ENCODE results near the gene NOS1. TPM values are rescaled to one million over a fixed set of nuclear protein-coding genes. Genes with fewer than 3 reads are reported as not detected.

The NOS1 gene
- total and polyA plus RNA-seq, 2 donors (not counting 3 experiments of a cell fraction or from before 2014, with no cell fraction given): not detected

GRCh38 chr12:117343296-117343695 is 18.1 kb downstream of the NOS1 start:
- no peak overlapping the region for H3K9ac ChIP-seq (replicated peaks; ENCODE audit: extremely low read depth, insufficient read depth, low read length)
- no peaks in the 10 kb centered on the region for H3K4me1 ChIP-seq (ENCODE audit: control insufficient read depth, extremely low read depth, insufficient read depth, low read length)
- no peaks in the 10 kb centered on the region for H3K79me2 ChIP-seq (ENCODE audit: control insufficient read depth, insufficient read depth, low read length)
- intact Hi-C loops (cut with micrococcal nuclease): no loop called here
- H3K4me2 ChIP-seq (ENCODE audit: insufficient read depth, low read length): no peak overlapping the region
- no peaks in the 10 kb centered on the region for H3K36me3 ChIP-seq (ENCODE audit: control insufficient read depth in 2 of 2, extremely low read depth in 1 of 2, insufficient read depth in 2 of 2, low read length in 2 of 2)
- ChIA-PET POLR2A (no interaction called here), CTCF (interaction anchor here (0.7 to 2.8 kb wide), 2 partner anchors 24 to 514 kb away, joined by 3 to 11 read pairs; no protein-coding TSS in a partner anchor)
- BruUV-seq (replicated peaks): no TSS peak
- no peaks in the 10 kb centered on the region for H4K20me1 ChIP-seq (replicated peaks; ENCODE audit: control insufficient read depth, extremely low read depth, insufficient read depth, low read length)
- TF ChIP-seq, protein P1, sequence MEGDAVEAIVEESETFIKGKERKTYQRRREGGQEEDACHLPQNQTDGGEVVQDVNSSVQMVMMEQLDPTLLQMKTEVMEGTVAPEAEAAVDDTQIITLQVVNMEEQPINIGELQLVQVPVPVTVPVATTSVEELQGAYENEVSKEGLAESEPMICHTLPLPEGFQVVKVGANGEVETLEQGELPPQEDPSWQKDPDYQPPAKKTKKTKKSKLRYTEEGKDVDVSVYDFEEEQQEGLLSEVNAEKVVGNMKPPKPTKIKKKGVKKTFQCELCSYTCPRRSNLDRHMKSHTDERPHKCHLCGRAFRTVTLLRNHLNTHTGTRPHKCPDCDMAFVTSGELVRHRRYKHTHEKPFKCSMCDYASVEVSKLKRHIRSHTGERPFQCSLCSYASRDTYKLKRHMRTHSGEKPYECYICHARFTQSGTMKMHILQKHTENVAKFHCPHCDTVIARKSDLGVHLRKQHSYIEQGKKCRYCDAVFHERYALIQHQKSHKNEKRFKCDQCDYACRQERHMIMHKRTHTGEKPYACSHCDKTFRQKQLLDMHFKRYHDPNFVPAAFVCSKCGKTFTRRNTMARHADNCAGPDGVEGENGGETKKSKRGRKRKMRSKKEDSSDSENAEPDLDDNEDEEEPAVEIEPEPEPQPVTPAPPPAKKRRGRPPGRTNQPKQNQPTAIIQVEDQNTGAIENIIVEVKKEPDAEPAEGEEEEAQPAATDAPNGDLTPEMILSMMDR (IDR thresholded peaks at IDR 0.05; ENCODE audit: extremely low read depth in 1 of 2, insufficient read depth in 1 of 2, low read depth in 1 of 2, low read length in 2 of 2): no peak
- no peak for TF ChIP-seq JUN (IDR thresholded peaks at IDR 0.05; ENCODE audit: borderline replicate concordance, insufficient read depth, insufficient read length, low read depth)
- TF ChIP-seq GATA2 (IDR thresholded peaks at IDR 0.05; ENCODE audit: insufficient read depth, insufficient read length, low read depth, low read length): no peak
- no peak for FAIRE-seq
- dilution Hi-C loops (cut with MboI; ENCODE audit: extremely low pct_ligation_motif_present, low sequenced_read_pairs): no loop called here
- H3K9me3 ChIP-seq (replicated peaks; ENCODE audit: control insufficient read depth, insufficient read depth, low read length): no peaks in the 10 kb centered on the region
- H3K9me1 ChIP-seq (replicated peaks; ENCODE audit: control insufficient read depth, extremely low read depth, insufficient read depth, low read length): no peaks in the 10 kb centered on the region
- H3K4me3 ChIP-seq (replicated peaks in 1 of 3; ENCODE audit: insufficient read depth in 1 of 3, low read depth in 1 of 3, low read length in 3 of 3): no peak overlapping the region
- no peak overlapping the region for H3K27ac ChIP-seq (ENCODE audit: insufficient read depth, low read depth, low read length)
- no peak for DNase-seq (ENCODE audit: low read depth, low spot score)
- no peak overlapping the region for H2AFZ ChIP-seq (ENCODE audit: low read depth, low read length)
- H3K27me3 ChIP-seq (ENCODE audit: control insufficient read depth in 2 of 2, insufficient read depth in 2 of 2, low read length in 2 of 2): no peaks in the 10 kb centered on the region

- dilution Hi-C loops (cut with MboI; ENCODE audit: extremely low pct_ligation_motif_present, low sequenced_read_pairs) (no loop called here), intact Hi-C loops (cut with micrococcal nuclease) (no loop called here)
- no peak for DNase-seq (ENCODE audit: low read depth, low spot score)
- no peaks in the 10 kb centered on the region for H3K4me1 ChIP-seq (ENCODE audit: control insufficient read depth, extremely low read depth, insufficient read depth, low read length)
- no peak for FAIRE-seq
- no peak overlapping the region for H2AFZ ChIP-seq (ENCODE audit: low read depth, low read length)
- H3K27ac ChIP-seq (ENCODE audit: insufficient read depth, low read depth, low read length): no peak overlapping the region
- no peak overlapping the region for H3K9ac ChIP-seq (replicated peaks; ENCODE audit: extremely low read depth, insufficient read depth, low read length)
- no peak overlapping the region for H3K4me3 ChIP-seq (replicated peaks in 1 of 3; ENCODE audit: insufficient read depth in 1 of 3, low read depth in 1 of 3, low read length in 3 of 3)
- no peaks in the 10 kb centered on the region for H3K9me3 ChIP-seq (replicated peaks; ENCODE audit: control insufficient read depth, insufficient read depth, low read length)
- no peak overlapping the region for H3K4me2 ChIP-seq (ENCODE audit: insufficient read depth, low read length)
- H3K79me2 ChIP-seq (ENCODE audit: control insufficient read depth, insufficient read depth, low read length): no peaks in the 10 kb centered on the region
- TF ChIP-seq GATA2 (IDR thresholded peaks at IDR 0.05; ENCODE audit: insufficient read depth, insufficient read length, low read depth, low read length): peak; percentile 61
- no peak for TF ChIP-seq JUN (IDR thresholded peaks at IDR 0.05; ENCODE audit: borderline replicate concordance, insufficient read depth, insufficient read length, low read depth)
- peak; percentile 39 for TF ChIP-seq FOS (IDR thresholded peaks at IDR 0.05; ENCODE audit: borderline replicate concordance, insufficient read depth, low read length)
- no peaks in the 10 kb centered on the region for H3K27me3 ChIP-seq (ENCODE audit: control insufficient read depth in 2 of 2, insufficient read depth in 2 of 2, low read length in 2 of 2)
- no peaks in the 10 kb centered on the region for H4K20me1 ChIP-seq (replicated peaks; ENCODE audit: control insufficient read depth, extremely low read depth, insufficient read depth, low read length)
- no TSS peak for BruUV-seq (replicated peaks)
- ChIA-PET CTCF (interaction anchor here (0.7 to 2.8 kb wide), 2 partner anchors 24 to 514 kb away, joined by 3 to 11 read pairs (median 5); no protein-coding TSS in a partner anchor), POLR2A (no interaction called here)
- no peaks in the 10 kb centered on the region for H3K9me1 ChIP-seq (replicated peaks; ENCODE audit: control insufficient read depth, extremely low read depth, insufficient read depth, low read length)
- H3K36me3 ChIP-seq (ENCODE audit: control insufficient read depth in 2 of 2, extremely low read depth in 1 of 2, insufficient read depth in 2 of 2, low read length in 2 of 2): no peaks in the 10 kb centered on the region
Measured at GRCh38 chr12:117342682-117343081, 18.7 kb downstream of the NOS1 start.

All from endothelial cell of umbilical vein (primary cell).